Endothelial cell of umbilical vein (primary cell): Measurements from ENCODE around the gene SMG9. TPM values are rescaled to one million over a fixed set of nuclear protein-coding genes. Genes with fewer than 3 reads are reported as not detected.

Experiments used
- BruUV-seq: library from RNA; stranded (reverse); fragments of 400-500 nt; replicated peaks from 2 replicates; lab custom pipeline; 2021; lab: Mats Ljungman, UMichigan
- CTCF ChIA-PET: fragments of 300-600, 350-600 bp; sonication (Branson Sonifier 250); formaldehyde crosslinking; loops from one replicate; lab custom pipeline; 2021; ENCODE audit warnings: antibody characterized with exemption, inconsistent platforms; lab: Charles Lee
- POLR2A ChIA-PET: fragments of 300-600, 350-600 bp; sonication (Branson Sonifier 250); formaldehyde crosslinking; loops from one replicate; lab custom pipeline; 2021; ENCODE audit warnings: antibody characterized with exemption, inconsistent platforms; lab: Charles Lee
- DNase-seq: peaks from one replicate; pipeline ENCODE4 v3.0.0-alpha.2; 2011; ENCODE audit warnings: low read depth, low spot score
- FAIRE-seq: peaks from 2 replicates; lab custom pipeline; 2011; peaks lifted over from hg19 to GRCh38; lab: Jason Lieb, UNC
- H2AFZ ChIP-seq: 2 replicates; pipeline ENCODE4 v1.6.0; 2012; ENCODE audit warnings: low read depth, low read length, control low read depth, inconsistent platforms
- H3K27ac ChIP-seq: 2 replicates; pipeline ENCODE4 v1.5.1; 2011; ENCODE audit warnings: low read depth, mild to moderate bottlenecking, control low read depth, low read length, moderate library complexity; ENCODE audit not compliant: insufficient read depth
- H3K27me3 ChIP-seq, 2 experiments: 2 replicates each; pipeline versions ENCODE4 v1.6.0 to v1.6.1; 2011; ENCODE audit warnings: low read length in 2 of 2, mixed read lengths in 1 of 2; ENCODE audit not compliant: control insufficient read depth in 2 of 2, insufficient read depth in 2 of 2
- H3K36me3 ChIP-seq, 2 experiments: 2 replicates in 1 of 2; 3 replicates in 1 of 2; pipeline ENCODE4 v1.5.1; 2011; ENCODE audit warnings: low read length in 2 of 2, mild to moderate bottlenecking in 1 of 2, moderate library complexity in 1 of 2; ENCODE audit not compliant: control insufficient read depth in 2 of 2, insufficient read depth in 2 of 2; ENCODE audit errors: extremely low read depth in 1 of 2
- H3K4me1 ChIP-seq: 3 replicates; pipeline ENCODE4 v1.5.1; 2011; ENCODE audit warnings: mild to moderate bottlenecking, low read length; ENCODE audit not compliant: control insufficient read depth, insufficient read depth; ENCODE audit errors: extremely low read depth
- H3K4me2 ChIP-seq: 2 replicates; pipeline ENCODE4 v1.6.1; 2011; ENCODE audit warnings: low read length, control low read depth, mixed read lengths; ENCODE audit not compliant: insufficient read depth
- H3K4me3 ChIP-seq, 3 experiments: fragments of 200-600 bp in 1 of 3; sonication (generic), shearing (Covaris generic) in 1 of 3; replicated peaks in 1 of 3; 2 replicates each; pipeline ENCODE4 v1.5.1; 2011 to 2016; ENCODE audit warnings: control low read depth in 3 of 3, low read length in 3 of 3, mild to moderate bottlenecking in 2 of 3, inconsistent platforms in 1 of 3, low read depth in 1 of 3, moderate library complexity in 1 of 3; ENCODE audit not compliant: insufficient read depth in 1 of 3
- H3K79me2 ChIP-seq: 2 replicates; pipeline ENCODE4 v1.6.0; 2012; ENCODE audit warnings: low read length, inconsistent platforms; ENCODE audit not compliant: control insufficient read depth, insufficient read depth
- H3K9ac ChIP-seq: replicated peaks from 2 replicates; pipeline ENCODE3; 2011; ENCODE audit warnings: low read length, control low read depth; ENCODE audit not compliant: insufficient read depth; ENCODE audit errors: extremely low read depth
- H3K9me1 ChIP-seq: replicated peaks from 3 replicates; pipeline ENCODE4 v1.6.0; 2011; ENCODE audit warnings: mild to moderate bottlenecking, low read length; ENCODE audit not compliant: control insufficient read depth, insufficient read depth; ENCODE audit errors: extremely low read depth
- H3K9me3 ChIP-seq: replicated peaks from 2 replicates; pipeline ENCODE4 v1.5.1; 2012; ENCODE audit warnings: low read length, inconsistent platforms; ENCODE audit not compliant: control insufficient read depth, insufficient read depth
- H4K20me1 ChIP-seq: replicated peaks from 2 replicates; pipeline ENCODE3; 2011; ENCODE audit warnings: mild to moderate bottlenecking, low read length; ENCODE audit not compliant: control insufficient read depth, insufficient read depth; ENCODE audit errors: extremely low read depth
- FOS ChIP-seq: IDR thresholded peaks from 2 replicates; pipeline ENCODE4 v1.6.1; 2011; ENCODE audit warnings: mild to moderate bottlenecking, low read length, moderate library complexity, borderline replicate concordance; ENCODE audit not compliant: insufficient read depth
- GATA2 ChIP-seq: IDR thresholded peaks from 2 replicates; pipeline ENCODE4 v1.7.0; 2011; ENCODE audit warnings: low read depth, mild to moderate bottlenecking, moderate library complexity, mixed read lengths, low read length; ENCODE audit not compliant: insufficient read length, insufficient read depth
- JUN ChIP-seq: IDR thresholded peaks from 2 replicates; pipeline ENCODE4 v1.6.1; 2011; ENCODE audit warnings: borderline replicate concordance, low read depth; ENCODE audit not compliant: insufficient read length, insufficient read depth
- POLR2A ChIP-seq: IDR thresholded peaks from 2 replicates; pipeline ENCODE4 v1.6.1; 2012; ENCODE audit warnings: low read depth, mild to moderate bottlenecking, control low read depth, low read length
- POLR2AphosphoS5 ChIP-seq: IDR thresholded peaks from 2 replicates; pipeline ENCODE4 v1.6.1; 2012; ENCODE audit warnings: low read depth, mild to moderate bottlenecking, control low read depth, low read length, moderate library complexity; ENCODE audit not compliant: insufficient read depth
- dilution Hi-C: fragments of 300-500 bp; cut with MboI; formaldehyde crosslinking; loops from one replicate; pipeline ENCODE4 v1.15.0; 2019; ENCODE audit warnings: low sequenced_read_pairs; ENCODE audit not compliant: extremely low pct_ligation_motif_present
- intact Hi-C: fragments of 100-400 bp; cut with micrococcal nuclease; formaldehyde crosslinking; loops from one replicate; pipeline ENCODE4 v1.10.0; 2022
- polyA plus RNA-seq, 4 experiments: library from polyadenylated mRNA; depleted of rRNA in 3 of 4; stranded (reverse) in 3 of 4; unstranded in 1 of 4; fragments of >200 nt; gene quantifications; 2 replicates each; pipeline versions ENCODE4 v1.2.1 to v1.2.3, GENCODE V29; 2011 to 2012; ENCODE audit warnings: missing spikeins in 1 of 4
- total RNA-seq: library from RNA; stranded (reverse); gene quantifications from 2 replicates; pipeline ENCODE4 v1.2.3, GENCODE V29; 2021
- TF ChIP-seq, protein P1 (sequence below): IDR thresholded peaks from 2 replicates; pipeline ENCODE4 v1.6.1; 2011; ENCODE audit not compliant: insufficient read depth, insufficient read length
- TF ChIP-seq, protein P2 (sequence below), 2 donors: IDR thresholded peaks; 1 replicate in 1 of 2; 2 replicates in 1 of 2; pipeline ENCODE4 v1.5.1; 2011; ENCODE audit warnings: low read length in 2 of 2, mild to moderate bottlenecking in 2 of 2, moderate library complexity in 2 of 2, control low read depth in 1 of 2, inconsistent platforms in 1 of 2, low read depth in 1 of 2; ENCODE audit not compliant: insufficient read depth in 1 of 2; ENCODE audit errors: extremely low read depth in 1 of 2

The SMG9 gene
- total and polyA plus RNA-seq, 2 donors (not counting 3 experiments of a cell fraction or from before 2014, with no cell fraction given): 25.5 to 45.0 TPM

GRCh38 chr19:43786665-43787064 lies 31.9 kb upstream of the SMG9 start:
- H3K9me1 ChIP-seq: no peaks in the 10 kb centered on the region
- no peaks in the 10 kb centered on the region for H4K20me1 ChIP-seq
- no peak overlapping the region for H3K9ac ChIP-seq
- ChIA-PET POLR2A (no interaction called here), CTCF (interaction anchor here (0.6 to 3.1 kb wide), 5 partner anchors 12 to 114 kb away, joined by 3 to 24 read pairs (median 4); no protein-coding TSS in a partner anchor)
- DNase-seq: no peak
- no peak overlapping the region for H3K4me2 ChIP-seq
- no peak for FAIRE-seq
- no TSS peak for BruUV-seq
- H3K27ac ChIP-seq: no peak overlapping the region
- intact Hi-C loops (no loop called here), dilution Hi-C loops (no loop called here)
- peaks cover 10% of the 10 kb centered on the region for H3K4me1 ChIP-seq
- no peaks in the 10 kb centered on the region for H3K27me3 ChIP-seq
- H3K36me3 ChIP-seq: no peaks in the 10 kb centered on the region
- no peak overlapping the region for H3K4me3 ChIP-seq
- H3K79me2 ChIP-seq: no peaks in the 10 kb centered on the region
- no peaks in the 10 kb centered on the region for H3K9me3 ChIP-seq
- TF ChIP-seq, protein P1, sequence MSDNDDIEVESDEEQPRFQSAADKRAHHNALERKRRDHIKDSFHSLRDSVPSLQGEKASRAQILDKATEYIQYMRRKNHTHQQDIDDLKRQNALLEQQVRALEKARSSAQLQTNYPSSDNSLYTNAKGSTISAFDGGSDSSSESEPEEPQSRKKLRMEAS: no peak
- no peak overlapping the region for H2AFZ ChIP-seq

DNA sequence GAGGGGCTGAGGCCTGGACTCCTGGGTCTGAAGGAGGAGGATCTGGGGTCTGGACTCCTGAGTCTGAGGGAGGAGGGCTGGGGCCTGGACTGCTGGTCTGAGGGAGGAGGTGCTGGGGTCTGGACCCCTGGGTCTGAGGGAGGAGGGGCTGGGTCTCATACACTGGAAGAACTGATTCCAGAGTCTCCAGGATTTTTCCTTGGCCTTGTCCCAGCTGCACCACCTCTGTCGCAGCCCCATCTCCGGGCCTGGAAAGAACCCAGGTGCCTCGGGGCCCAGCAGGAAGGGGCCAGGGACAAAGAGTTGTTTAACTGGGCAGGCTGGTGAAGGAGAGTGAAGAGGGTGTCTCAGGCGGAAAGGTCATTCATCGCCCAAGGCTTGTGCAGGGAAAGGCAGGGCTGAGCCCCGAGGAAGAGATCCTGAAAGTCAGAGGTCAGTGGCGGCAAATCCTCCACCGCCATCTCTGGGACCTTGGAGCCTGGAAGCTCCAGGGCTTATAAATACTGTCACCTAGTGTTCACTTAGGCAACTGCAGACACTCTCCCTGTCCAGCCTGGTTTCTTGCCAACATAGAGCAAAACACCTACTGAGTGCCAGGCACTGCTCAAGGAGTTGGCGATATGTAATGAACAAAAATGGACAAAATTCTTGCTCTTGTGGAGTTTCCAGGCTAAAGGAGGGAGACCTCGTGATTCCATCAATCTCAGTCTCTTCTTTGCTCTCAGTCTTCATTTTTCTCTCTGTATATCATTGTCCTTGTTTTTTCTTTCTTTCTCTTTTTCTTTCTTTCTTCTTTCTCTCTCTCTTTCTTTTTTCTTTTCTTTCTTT lies 30.4 kb upstream of the SMG9 start:
- peak; percentile 78 for FAIRE-seq
- dilution Hi-C loops (no loop called here), intact Hi-C loops (loop anchor here (1.0 kb wide), 5 partner anchors 19 to 250 kb away; partner anchors contain the start of genes IRGQ and ZNF576)
- Histone ChIP-seq H3K36me3 (no peaks in the 10 kb centered on the region), H3K79me2 (no peaks in the 10 kb centered on the region), H3K4me2 (no peak overlapping the region), H3K27ac (no peak overlapping the region), H3K27me3 (no peaks in the 10 kb centered on the region), H3K4me1 (peaks cover 10% of the 10 kb centered on the region), H3K9me1 (no peaks in the 10 kb centered on the region), H3K9me3 (no peaks in the 10 kb centered on the region), H3K4me3 (no peak overlapping the region), H4K20me1 (no peaks in the 10 kb centered on the region), H3K9ac (no peak overlapping the region), H2AFZ (peak overlapping the region; percentile 59)
- TF ChIP-seq POLR2A (no peak), FOS (no peak), GATA2 (no peak), POLR2AphosphoS5 (no peak), JUN (no peak)
- TF ChIP-seq, protein P2, sequence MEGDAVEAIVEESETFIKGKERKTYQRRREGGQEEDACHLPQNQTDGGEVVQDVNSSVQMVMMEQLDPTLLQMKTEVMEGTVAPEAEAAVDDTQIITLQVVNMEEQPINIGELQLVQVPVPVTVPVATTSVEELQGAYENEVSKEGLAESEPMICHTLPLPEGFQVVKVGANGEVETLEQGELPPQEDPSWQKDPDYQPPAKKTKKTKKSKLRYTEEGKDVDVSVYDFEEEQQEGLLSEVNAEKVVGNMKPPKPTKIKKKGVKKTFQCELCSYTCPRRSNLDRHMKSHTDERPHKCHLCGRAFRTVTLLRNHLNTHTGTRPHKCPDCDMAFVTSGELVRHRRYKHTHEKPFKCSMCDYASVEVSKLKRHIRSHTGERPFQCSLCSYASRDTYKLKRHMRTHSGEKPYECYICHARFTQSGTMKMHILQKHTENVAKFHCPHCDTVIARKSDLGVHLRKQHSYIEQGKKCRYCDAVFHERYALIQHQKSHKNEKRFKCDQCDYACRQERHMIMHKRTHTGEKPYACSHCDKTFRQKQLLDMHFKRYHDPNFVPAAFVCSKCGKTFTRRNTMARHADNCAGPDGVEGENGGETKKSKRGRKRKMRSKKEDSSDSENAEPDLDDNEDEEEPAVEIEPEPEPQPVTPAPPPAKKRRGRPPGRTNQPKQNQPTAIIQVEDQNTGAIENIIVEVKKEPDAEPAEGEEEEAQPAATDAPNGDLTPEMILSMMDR (IDR thresholded peaks at IDR 0.05; ENCODE audit: extremely low read depth in 1 of 2, insufficient read depth in 1 of 2, low read depth in 1 of 2, low read length in 2 of 2): peak; percentile 97 to 98
- POLR2A ChIA-PET: no interaction called here
- CTCF ChIA-PET: interaction anchor here (0.6 to 2.3 kb wide), 20 partner anchors 8 to 230 kb away, joined by 3 to 113 read pairs (median 5); partner anchors contain the start of gene SMG9
- no TSS peak for BruUV-seq
- peak; percentile 73 for DNase-seq
